ENCODE data around the gene ABHD12B. TPM values are rescaled to one million over a fixed set of nuclear protein-coding genes. Genes with fewer than 3 reads are reported as not detected.

The ABHD12B gene
- total RNA-seq, 1 experiment from 2014 or later = 51.0 TPM

GRCh38 chr14:50825307-50825706 lies 46.5 kb upstream of the ABHD12B start:
- H2AFZ ChIP-seq (ENCODE audit: low read length) = no peak overlapping the region
- no peak overlapping the region for H2BK20ac ChIP-seq (ENCODE audit: low read depth, low read length, poor library complexity, severe bottlenecking)
- H2AK5ac ChIP-seq (ENCODE audit: insufficient read length, low read length) = no peak overlapping the region
- no peak for TF ChIP-seq CTCF (conservative IDR thresholded peaks at IDR 0.05)
- no peak overlapping the region for H3K4me2 ChIP-seq (ENCODE audit: insufficient read depth, insufficient read length, low read length)
- H3K4me1 ChIP-seq (ENCODE audit: insufficient read depth, low read length) = peaks cover 5% of the 10 kb centered on the region; the same call in 1 of the 2 replicates
- no peak overlapping the region for H2BK15ac ChIP-seq (ENCODE audit: low read depth, low read length)
- H3K79me1 ChIP-seq (ENCODE audit: insufficient read depth, low read depth, low read length, poor library complexity, severe bottlenecking) = no peaks in the 10 kb centered on the region
- no peak overlapping the region for H4K91ac ChIP-seq (ENCODE audit: insufficient read length, low read depth, low read length)
- H3K56ac ChIP-seq (ENCODE audit: insufficient read length, low read depth, low read length) = no peak overlapping the region
- no peak overlapping the region for H3T11ph ChIP-seq (ENCODE audit: low read length)
- no peak overlapping the region for H4K8ac ChIP-seq (replicated peaks; ENCODE audit: insufficient read length, low read depth, low read length)
- no peak overlapping the region for H3K27ac Mint-ChIP-seq
- no peaks in the 10 kb centered on the region for H4K20me1 ChIP-seq (ENCODE audit: control insufficient read depth, insufficient read depth, insufficient read length)
- no peak for DNase-seq
- H2BK12ac ChIP-seq (ENCODE audit: insufficient read length, low read depth, low read length) = no peak overlapping the region
- peaks cover 2 to 10% (median 2%) of the 10 kb centered on the region in 3 experiments; a peak in 6 of 7 replicates for H3K36me3 Mint-ChIP-seq (ENCODE audit: insufficient read depth in 1 of 3, low read depth in 3 of 3)
- no peak overlapping the region for H3K9ac ChIP-seq (ENCODE audit: extremely low read depth, insufficient read length, low read length)
- H3K4ac ChIP-seq (ENCODE audit: low read depth, low read length) = no peak overlapping the region
- peaks cover 8% of the 10 kb centered on the region for H3K23me2 ChIP-seq (ENCODE audit: insufficient read length, low read depth, low read length, poor library complexity, severe bottlenecking)
- H3K27ac ChIP-seq (ENCODE audit: insufficient read length, low read depth, low read length) = no peak overlapping the region
- H3K79me2 ChIP-seq (ENCODE audit: insufficient read depth, low read length) = no peaks in the 10 kb centered on the region; the same call in 1 of the 2 replicates
- H3K4me1 Mint-ChIP-seq = peaks cover 55 to 56% of the 10 kb centered on the region in 2 experiments
- no peak overlapping the region for H3K14ac ChIP-seq (ENCODE audit: insufficient read depth, low read length)
- H3K9me3 Mint-ChIP-seq = peaks cover 0 to 4% of the 10 kb centered on the region in 2 experiments; a peak in 1 of 5 replicates
- peaks cover 35% of the 10 kb centered on the region; the same call in 1 of the 2 replicates for H3K27me3 ChIP-seq (ENCODE audit: insufficient read depth, low read length)
- H3K27me3 Mint-ChIP-seq (ENCODE audit: low read depth) = peaks cover 78% of the 10 kb centered on the region
- no peak overlapping the region for H3K4me3 Mint-ChIP-seq
- WGBS (ENCODE audit: extremely low coverage, insufficient read length, low lambda C conversion rate) = no CpG with 5 or more reads among the region's 1 CpG
- H3K9me3 ChIP-seq (ENCODE audit: control insufficient read depth, low read depth, low read length) = no peaks in the 10 kb centered on the region
- H4K5ac ChIP-seq (ENCODE audit: insufficient read length, low read depth, low read length) = no peak overlapping the region
- H3K23ac ChIP-seq (ENCODE audit: insufficient read length, low read depth, low read length) = no peak overlapping the region
- H2BK5ac ChIP-seq (ENCODE audit: insufficient read length, low read length) = no peak overlapping the region
- H3K18ac ChIP-seq (ENCODE audit: insufficient read length, low read depth, low read length) = no peak overlapping the region
- no peak overlapping the region for H2BK120ac ChIP-seq (ENCODE audit: low read depth, low read length, poor library complexity, severe bottlenecking)

All from H9 (cell line).